ENCODE results near the gene TEX29.

DNA sequence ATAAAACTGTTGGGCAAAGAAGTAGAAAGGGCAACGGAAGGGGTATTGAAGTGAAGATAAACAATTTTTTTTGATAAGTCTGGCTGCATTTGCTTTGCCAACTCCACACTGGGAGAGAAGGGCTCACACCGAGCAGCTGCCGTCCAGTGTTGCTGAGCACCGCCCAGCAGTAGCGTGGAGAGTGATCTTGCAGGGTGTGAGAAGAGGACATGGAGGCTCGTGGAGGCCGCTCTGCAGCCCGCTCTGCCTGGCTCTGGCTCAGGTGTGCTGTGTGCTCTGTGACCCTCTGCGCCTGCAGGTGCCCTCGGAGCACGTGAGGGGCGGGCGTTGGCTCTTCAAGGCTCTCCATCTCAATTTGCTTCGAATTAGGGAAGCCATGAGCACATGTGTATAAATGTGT lies 35.9 kb upstream of the TEX29 start:
- TF ChIP-seq, protein P1, sequence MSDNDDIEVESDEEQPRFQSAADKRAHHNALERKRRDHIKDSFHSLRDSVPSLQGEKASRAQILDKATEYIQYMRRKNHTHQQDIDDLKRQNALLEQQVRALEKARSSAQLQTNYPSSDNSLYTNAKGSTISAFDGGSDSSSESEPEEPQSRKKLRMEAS (CRISPR knock-in tag; IDR thresholded peaks at IDR 0.05), result no peak
- TF ChIP-seq, protein P2, sequence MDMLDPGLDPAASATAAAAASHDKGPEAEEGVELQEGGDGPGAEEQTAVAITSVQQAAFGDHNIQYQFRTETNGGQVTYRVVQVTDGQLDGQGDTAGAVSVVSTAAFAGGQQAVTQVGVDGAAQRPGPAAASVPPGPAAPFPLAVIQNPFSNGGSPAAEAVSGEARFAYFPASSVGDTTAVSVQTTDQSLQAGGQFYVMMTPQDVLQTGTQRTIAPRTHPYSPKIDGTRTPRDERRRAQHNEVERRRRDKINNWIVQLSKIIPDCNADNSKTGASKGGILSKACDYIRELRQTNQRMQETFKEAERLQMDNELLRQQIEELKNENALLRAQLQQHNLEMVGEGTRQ (CRISPR knock-in tag; IDR thresholded peaks at IDR 0.05), result no peak
- TF ChIP-seq NFATC4 (CRISPR knock-in tag; IDR thresholded peaks at IDR 0.05), result no peak
